ENCODE results near the gene PACRG. TPM values are rescaled to one million over a fixed set of nuclear protein-coding genes. Genes with fewer than 3 reads are reported as not detected.

The PACRG gene
- total and polyA plus RNA-seq, 2 of the 13 experiments (the other 11 are each of a cell fraction or from before 2014, with no cell fraction given) = 0.13 TPM; not detected in 1

DNA sequence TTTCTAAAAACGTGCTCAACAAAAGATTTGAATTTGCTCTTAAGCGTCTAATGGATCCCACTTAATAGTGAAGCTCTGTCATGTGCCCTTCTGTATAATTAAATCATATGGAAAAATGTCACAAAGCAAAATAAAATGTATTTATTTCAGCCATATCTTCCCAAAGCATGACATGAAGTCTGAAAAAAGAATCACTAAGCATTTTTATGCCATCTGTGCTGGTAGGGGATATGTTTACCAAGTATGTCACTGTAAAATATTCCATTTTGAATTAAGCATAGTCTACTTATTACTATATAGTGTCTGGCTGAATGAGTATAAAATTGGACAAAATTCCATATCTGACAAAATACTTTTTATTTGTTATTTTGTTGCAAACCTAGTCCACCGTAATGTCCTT, 438.7 kb downstream of the PACRG start:
- 9% methylated on average over 3 of the region's 3 CpGs for WGBS (ENCODE audit: low lambda C conversion rate)
- BruUV-seq (replicated peaks) = no TSS peak
- FAIRE-seq (no peak), ATAC-seq (no peak), DNase-seq (ENCODE audit: low spot score) (no peak)
- CTCF ChIA-PET (ENCODE audit: low intra/inter-chr PET ratio, low total read pairs) = no interaction called here
- H3K27me3 ChIP-seq (ENCODE audit: control insufficient read depth in 1 of 2, insufficient read depth in 2 of 2, low read length in 2 of 2) = peaks cover 0 to 19% of the 10 kb centered on the region in 2 experiments; a peak in 3 of 5 replicates
- intact Hi-C loops (cut with micrococcal nuclease; ENCODE audit: unreplicated experiment) = no loop called here
- no peak overlapping the region for H3K4me2 ChIP-seq (ENCODE audit: low read depth, low read length)
- H2AFZ ChIP-seq (ENCODE audit: low read length) = no peak overlapping the region
- no peaks in the 10 kb centered on the region for H3K36me3 ChIP-seq (replicated peaks in 1 of 2; ENCODE audit: control insufficient read depth in 1 of 2, insufficient read depth in 2 of 2, low read length in 2 of 2)
- POLR2A ChIA-PET = no interaction called here
- no peaks in the 10 kb centered on the region for H4K20me1 ChIP-seq (ENCODE audit: insufficient read depth, low read length)
- no peaks in the 10 kb centered on the region for H3K4me1 ChIP-seq (ENCODE audit: insufficient read depth, low read length)
- TF ChIP-seq ZNF264 (CRISPR knock-in tag; IDR thresholded peaks at IDR 0.05) (no peak), SMAD9 (CRISPR knock-in tag; IDR thresholded peaks at IDR 0.05) (no peak), PAX8 (CRISPR knock-in tag; IDR thresholded peaks at IDR 0.05; ENCODE audit: borderline replicate concordance) (no peak), MAFK (conservative IDR thresholded peaks at IDR 0.05 in 1 of 2, IDR thresholded peaks at IDR 0.05 in 1 of 2; ENCODE audit: low read length in 2 of 2) (0 out of 4 replicates have a peak, but pooled peaks of 1 of the 2 experiments have one; percentile 2), PHF21A (CRISPR knock-in tag; IDR thresholded peaks at IDR 0.05) (no peak)
- TF ChIP-seq, protein P1, sequence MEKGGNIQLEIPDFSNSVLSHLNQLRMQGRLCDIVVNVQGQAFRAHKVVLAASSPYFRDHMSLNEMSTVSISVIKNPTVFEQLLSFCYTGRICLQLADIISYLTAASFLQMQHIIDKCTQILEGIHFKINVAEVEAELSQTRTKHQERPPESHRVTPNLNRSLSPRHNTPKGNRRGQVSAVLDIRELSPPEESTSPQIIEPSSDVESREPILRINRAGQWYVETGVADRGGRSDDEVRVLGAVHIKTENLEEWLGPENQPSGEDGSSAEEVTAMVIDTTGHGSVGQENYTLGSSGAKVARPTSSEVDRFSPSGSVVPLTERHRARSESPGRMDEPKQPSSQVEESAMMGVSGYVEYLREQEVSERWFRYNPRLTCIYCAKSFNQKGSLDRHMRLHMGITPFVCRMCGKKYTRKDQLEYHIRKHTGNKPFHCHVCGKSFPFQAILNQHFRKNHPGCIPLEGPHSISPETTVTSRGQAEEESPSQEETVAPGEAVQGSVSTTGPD (CRISPR knock-in tag; IDR thresholded peaks at IDR 0.05) = no peak
- H3K4me3 ChIP-seq (replicated peaks in 1 of 3; ENCODE audit: insufficient read depth in 1 of 3, low read depth in 2 of 3, low read length in 3 of 3) = no peak overlapping the region
- H3K9me3 ChIP-seq (ENCODE audit: low read length) = no peaks in the 10 kb centered on the region
- H3K9ac ChIP-seq (ENCODE audit: insufficient read depth, low read depth, low read length) = no peak overlapping the region
- in situ Hi-C loops (cut with HindIII; ENCODE audit: extremely low pct_ligation_motif_present, low pct_unique_long_range_greater_than_20kb) = no loop called here
- no peak overlapping the region for H3K27ac ChIP-seq (ENCODE audit: extremely low read length, insufficient read depth, low read length)
- no peaks in the 10 kb centered on the region for H3K79me2 ChIP-seq (ENCODE audit: insufficient read depth, low read length)

DNA sequence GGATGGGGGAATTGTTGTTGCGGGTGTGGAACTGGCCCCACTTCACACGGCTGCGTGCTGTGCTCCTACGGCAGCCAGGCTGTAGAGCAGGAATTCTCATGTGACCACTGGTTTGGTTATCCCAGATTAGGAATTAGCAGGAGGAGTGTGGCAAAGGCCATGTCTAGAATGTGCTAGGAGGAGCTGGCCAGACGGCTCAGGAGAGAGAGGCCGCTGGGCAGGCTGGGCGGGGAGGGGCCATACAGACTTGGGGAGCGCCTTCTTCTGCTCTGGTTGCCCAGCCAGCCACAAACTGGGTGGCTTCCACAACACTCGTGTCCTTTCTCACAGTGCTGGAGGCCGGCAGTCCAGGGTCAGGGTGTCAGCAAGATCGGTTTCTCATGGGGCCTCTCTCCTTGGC, 441.7 kb downstream of the PACRG start:
- Histone ChIP-seq H4K20me1 (ENCODE audit: insufficient read depth, low read length) (no peaks in the 10 kb centered on the region), H3K4me2 (ENCODE audit: low read depth, low read length) (no peak overlapping the region), H3K4me3 (replicated peaks in 1 of 3; ENCODE audit: insufficient read depth in 1 of 3, low read depth in 2 of 3, low read length in 3 of 3) (no peak overlapping the region), H3K36me3 (replicated peaks in 1 of 2; ENCODE audit: control insufficient read depth in 1 of 2, insufficient read depth in 2 of 2, low read length in 2 of 2) (no peaks in the 10 kb centered on the region), H3K27me3 (ENCODE audit: control insufficient read depth in 1 of 2, insufficient read depth in 2 of 2, low read length in 2 of 2) (peaks cover 0 to 9% of the 10 kb centered on the region in 2 experiments; a peak in 3 of 5 replicates), H3K4me1 (ENCODE audit: insufficient read depth, low read length) (no peaks in the 10 kb centered on the region), H3K79me2 (ENCODE audit: insufficient read depth, low read length) (no peaks in the 10 kb centered on the region), H2AFZ (ENCODE audit: low read length) (no peak overlapping the region), H3K9ac (ENCODE audit: insufficient read depth, low read depth, low read length) (no peak overlapping the region), H3K27ac (ENCODE audit: extremely low read length, insufficient read depth, low read length) (no peak overlapping the region), H3K9me3 (ENCODE audit: low read length) (no peaks in the 10 kb centered on the region)
- ChIA-PET POLR2A (no interaction called here), CTCF (ENCODE audit: low intra/inter-chr PET ratio, low total read pairs) (interaction anchor here (0.6 kb wide), 1 partner anchor 787 kb away, joined by 4 read pairs; no protein-coding TSS in a partner anchor)
- intact Hi-C loops (cut with micrococcal nuclease; ENCODE audit: unreplicated experiment) (no loop called here), in situ Hi-C loops (cut with HindIII; ENCODE audit: extremely low pct_ligation_motif_present, low pct_unique_long_range_greater_than_20kb) (no loop called here)
- BruUV-seq (replicated peaks) = no TSS peak
- 57% methylated on average over 10 of the region's 11 CpGs for whole genome bisulfite sequencing (ENCODE audit: low lambda C conversion rate)
- FAIRE-seq = no peak
- DNase-seq (ENCODE audit: low spot score) = no peak
- peak; percentile 31; the same call in 2 of the 3 replicates for ATAC-seq
- TF ChIP-seq MTA3 (CRISPR knock-in tag; IDR thresholded peaks at IDR 0.05) = no peak
- TF ChIP-seq MEF2D (CRISPR knock-in tag; IDR thresholded peaks at IDR 0.05) = no peak
- no peak for TF ChIP-seq ZNF616 (CRISPR knock-in tag; IDR thresholded peaks at IDR 0.05; ENCODE audit: low read depth)
- no peak for TF ChIP-seq ZNF75D (CRISPR knock-in tag; IDR thresholded peaks at IDR 0.05; ENCODE audit: borderline replicate concordance)
- no peak for TF ChIP-seq ZNF768 (CRISPR knock-in tag; IDR thresholded peaks at IDR 0.05)
- TF ChIP-seq, protein P2, sequence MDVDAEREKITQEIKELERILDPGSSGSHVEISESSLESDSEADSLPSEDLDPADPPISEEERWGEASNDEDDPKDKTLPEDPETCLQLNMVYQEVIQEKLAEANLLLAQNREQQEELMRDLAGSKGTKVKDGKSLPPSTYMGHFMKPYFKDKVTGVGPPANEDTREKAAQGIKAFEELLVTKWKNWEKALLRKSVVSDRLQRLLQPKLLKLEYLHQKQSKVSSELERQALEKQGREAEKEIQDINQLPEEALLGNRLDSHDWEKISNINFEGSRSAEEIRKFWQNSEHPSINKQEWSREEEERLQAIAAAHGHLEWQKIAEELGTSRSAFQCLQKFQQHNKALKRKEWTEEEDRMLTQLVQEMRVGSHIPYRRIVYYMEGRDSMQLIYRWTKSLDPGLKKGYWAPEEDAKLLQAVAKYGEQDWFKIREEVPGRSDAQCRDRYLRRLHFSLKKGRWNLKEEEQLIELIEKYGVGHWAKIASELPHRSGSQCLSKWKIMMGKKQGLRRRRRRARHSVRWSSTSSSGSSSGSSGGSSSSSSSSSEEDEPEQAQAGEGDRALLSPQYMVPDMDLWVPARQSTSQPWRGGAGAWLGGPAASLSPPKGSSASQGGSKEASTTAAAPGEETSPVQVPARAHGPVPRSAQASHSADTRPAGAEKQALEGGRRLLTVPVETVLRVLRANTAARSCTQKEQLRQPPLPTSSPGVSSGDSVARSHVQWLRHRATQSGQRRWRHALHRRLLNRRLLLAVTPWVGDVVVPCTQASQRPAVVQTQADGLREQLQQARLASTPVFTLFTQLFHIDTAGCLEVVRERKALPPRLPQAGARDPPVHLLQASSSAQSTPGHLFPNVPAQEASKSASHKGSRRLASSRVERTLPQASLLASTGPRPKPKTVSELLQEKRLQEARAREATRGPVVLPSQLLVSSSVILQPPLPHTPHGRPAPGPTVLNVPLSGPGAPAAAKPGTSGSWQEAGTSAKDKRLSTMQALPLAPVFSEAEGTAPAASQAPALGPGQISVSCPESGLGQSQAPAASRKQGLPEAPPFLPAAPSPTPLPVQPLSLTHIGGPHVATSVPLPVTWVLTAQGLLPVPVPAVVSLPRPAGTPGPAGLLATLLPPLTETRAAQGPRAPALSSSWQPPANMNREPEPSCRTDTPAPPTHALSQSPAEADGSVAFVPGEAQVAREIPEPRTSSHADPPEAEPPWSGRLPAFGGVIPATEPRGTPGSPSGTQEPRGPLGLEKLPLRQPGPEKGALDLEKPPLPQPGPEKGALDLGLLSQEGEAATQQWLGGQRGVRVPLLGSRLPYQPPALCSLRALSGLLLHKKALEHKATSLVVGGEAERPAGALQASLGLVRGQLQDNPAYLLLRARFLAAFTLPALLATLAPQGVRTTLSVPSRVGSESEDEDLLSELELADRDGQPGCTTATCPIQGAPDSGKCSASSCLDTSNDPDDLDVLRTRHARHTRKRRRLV (CRISPR knock-in tag; IDR thresholded peaks at IDR 0.05) = no peak
